HG03558 (cell line): Measurements from ENCODE around the gene UBE2D1.
"Not testable (repeated sequence)": the region's sequence is repeated elsewhere in the genome, so short reads cannot be mapped to it uniquely, and the experiment has no call there.

Source experiments
- ATAC-seq: cut with Tn5 transposase; IDR thresholded peaks from one replicate; pipeline ENCODE4 v1.9.1; 2021; ENCODE audit warnings: moderate number of reproducible peaks; ENCODE audit not compliant: unreplicated experiment; ENCODE audit errors: extremely low read depth

UBE2D1 gene

GRCh38 chr10:58372607-58373441 is 38.0 kb downstream of the UBE2D1 start:
- ATAC-seq: no peak

GRCh38 chr10:58373442-58373827 is 38.6 kb downstream of the UBE2D1 start:
- no peak for ATAC-seq

GRCh38 chr10:58382489-58382995 is 47.7 kb downstream of the UBE2D1 start:
- no peak for ATAC-seq

DNA sequence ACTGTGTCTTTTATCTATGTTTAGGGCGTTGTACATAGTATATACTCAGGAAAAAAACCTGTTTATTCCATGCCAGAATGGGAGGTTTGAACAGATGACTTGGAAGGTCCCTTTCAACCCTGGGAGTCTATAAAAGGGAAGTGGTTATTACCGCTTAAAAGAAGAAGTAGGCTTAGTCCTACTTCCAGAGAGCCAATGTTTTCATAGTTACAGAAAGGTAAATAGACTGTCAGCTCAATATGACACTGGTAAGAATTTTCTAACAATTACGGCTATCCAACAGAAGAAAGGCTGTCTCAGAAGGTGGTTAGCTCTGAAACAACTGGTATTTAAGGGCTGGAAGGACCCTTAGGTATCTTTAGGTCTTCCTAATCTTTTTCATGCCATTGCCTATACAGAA is 49.3 kb downstream of the UBE2D1 start:
- peak; percentile 75 for ATAC-seq

DNA sequence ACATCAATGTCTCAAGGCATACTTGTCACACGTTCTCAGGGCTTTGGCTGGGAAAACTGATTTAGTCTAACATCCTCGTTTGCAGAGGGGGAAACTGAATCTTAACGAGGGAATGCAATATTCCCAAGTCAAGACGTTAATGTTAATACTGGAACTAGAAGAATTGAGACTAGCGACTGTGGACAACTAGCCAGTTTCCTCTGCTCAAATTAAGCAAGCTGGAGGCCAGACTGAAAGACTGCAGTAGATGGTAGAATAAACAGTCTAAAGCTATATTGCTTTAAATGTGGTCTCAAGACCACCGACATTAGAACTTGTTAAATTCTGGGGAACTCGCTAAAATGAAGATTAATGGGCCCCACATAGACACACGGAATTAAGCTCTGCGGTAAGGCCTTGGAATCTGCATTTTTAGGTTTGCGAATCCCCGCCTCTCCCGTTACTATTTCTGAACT is 49.8 kb downstream of the UBE2D1 start:
- ATAC-seq: no peak

- ATAC-seq: peak; percentile 65
Measured at GRCh38 chr10:58384999-58385783, 50.4 kb downstream of the UBE2D1 start, which contains the start of gene TFAM. Gene TFAM (plus strand): TSS chr10:58385410. CDS start chr10:58385548, 138 bp downstream.

GRCh38 chr10:58385784-58386112 is 50.9 kb downstream of the UBE2D1 start:
- ATAC-seq: peak; percentile 2

GRCh38 chr10:58389024-58389423 is 54.2 kb downstream of the UBE2D1 start:
- no peak for ATAC-seq

DNA sequence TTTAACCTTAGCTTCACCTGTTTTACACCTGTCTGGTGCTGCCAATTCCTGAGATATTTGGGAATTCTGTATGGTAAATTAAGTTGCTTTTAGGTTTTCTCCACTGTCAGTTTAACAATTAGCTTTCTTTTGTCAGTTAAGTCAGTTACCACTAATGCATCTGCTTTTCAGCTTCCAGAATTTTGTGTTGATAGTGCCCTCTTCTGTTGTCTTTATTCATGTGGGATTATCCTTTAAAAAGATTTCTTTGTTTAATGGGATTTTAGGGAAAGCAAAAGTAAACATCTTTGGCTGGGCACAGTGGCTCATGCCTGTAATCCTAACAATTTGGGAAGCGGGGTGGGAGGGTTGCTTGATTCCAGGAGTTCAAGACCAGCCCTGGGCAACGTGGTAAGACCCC is 58.5 kb downstream of the UBE2D1 start:
- no peak for ATAC-seq

DNA sequence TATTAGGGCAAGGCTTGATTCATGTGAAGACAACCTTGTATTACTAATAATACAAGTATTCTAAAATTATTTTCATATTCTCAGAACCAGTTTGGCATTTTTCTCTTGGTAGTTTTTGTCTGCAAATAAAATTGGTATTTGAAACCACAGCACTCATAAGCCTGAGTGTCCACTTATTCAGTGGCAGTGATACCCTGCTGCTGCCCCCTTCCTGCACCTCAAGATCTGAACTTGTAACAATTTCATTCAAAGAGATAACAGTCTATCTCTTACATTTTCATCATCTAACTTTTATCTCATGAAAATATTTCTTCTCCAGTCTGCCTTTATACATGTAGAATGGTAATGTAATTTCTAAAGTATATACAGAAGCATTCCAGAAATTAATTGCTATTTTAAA is 59.7 kb downstream of the UBE2D1 start:
- ATAC-seq: no peak

GRCh38 chr10:58396057-58396456 is 61.3 kb downstream of the UBE2D1 start:
- ATAC-seq: no peak

DNA sequence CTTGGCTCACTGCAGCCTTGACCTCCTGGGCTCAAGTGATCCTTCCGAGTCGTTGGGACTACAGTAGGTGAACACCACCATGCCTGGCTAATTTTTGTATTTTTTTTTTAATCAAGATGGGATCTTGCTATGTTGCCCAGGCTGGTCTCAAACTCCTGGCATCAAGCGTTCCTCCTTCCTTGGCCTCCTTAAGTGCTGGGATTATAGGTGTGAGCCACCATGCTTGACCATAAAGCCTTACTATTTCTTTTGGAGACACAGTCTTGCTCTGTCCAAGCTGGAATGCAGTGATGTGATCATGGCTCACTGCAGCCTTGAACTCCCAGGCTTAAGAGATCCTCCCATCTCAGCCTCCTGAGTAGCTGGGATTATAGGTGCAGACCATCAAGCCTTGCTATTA is 63.0 kb downstream of the UBE2D1 start:
- ATAC-seq: no peak

DNA sequence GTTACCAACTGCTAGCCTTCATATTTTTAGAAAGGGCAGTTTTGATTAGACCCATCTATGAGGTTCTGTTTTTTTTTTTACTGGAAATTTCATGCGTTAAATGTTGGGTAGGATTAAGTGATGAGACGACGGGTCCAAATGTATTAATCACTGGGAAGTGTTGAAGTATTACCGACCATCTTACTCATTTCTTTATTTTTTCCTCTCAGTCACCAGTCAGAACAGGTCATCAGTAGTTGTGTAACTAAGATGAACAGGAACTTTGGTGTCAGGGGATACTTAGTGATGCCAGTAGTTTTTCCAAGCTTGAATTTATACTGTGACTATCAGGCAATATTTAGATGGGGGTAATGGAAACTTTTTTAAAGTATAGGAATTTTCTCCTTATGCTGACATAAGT is 64.6 kb downstream of the UBE2D1 start:
- ATAC-seq: no peak

- ATAC-seq: no peak
Measured at GRCh38 chr10:58400609-58401008, 65.8 kb downstream of the UBE2D1 start.

GRCh38 chr10:58404001-58404400 is 69.2 kb downstream of the UBE2D1 start:
- ATAC-seq: no peak

- no peak for ATAC-seq
Measured at GRCh38 chr10:58409956-58410610, 75.3 kb downstream of the UBE2D1 start.

- no peak for ATAC-seq
Measured at GRCh38 chr10:58412502-58412961, 77.7 kb downstream of the UBE2D1 start.

DNA sequence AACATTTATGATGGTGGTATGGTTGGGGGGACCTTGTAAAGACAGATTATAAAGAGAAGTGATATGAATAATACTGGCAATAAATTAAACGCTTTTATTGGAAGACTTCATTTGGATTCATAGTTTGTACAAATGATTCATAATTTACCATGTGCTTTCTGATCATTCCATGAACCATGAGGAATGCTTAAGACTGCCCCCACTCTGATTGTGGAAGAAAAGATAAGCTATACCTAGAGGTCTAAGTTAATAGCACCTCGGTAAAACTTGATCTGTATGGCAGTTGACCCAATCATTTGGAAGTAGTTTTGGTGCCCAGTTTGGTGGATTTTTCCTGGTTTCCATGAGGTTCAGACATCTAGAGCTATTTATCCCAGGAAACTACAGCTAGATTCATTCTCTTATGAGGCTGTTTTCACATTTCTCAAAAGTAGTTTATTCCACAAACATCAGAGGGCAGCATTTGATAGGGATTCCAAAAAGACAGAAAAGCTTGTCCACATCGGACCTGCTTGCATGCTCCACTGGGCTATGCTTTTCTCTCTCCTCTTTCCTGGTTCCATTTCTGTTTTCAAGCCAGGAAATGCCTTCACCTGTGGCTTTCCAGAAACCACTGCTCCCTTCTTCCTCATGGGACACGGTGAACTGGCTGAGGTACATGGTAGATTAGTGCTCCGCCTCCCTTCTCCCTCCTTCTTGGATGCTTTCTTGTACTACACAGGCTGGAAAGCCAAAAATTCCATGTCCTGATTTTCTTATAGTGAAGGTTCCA is 79.7 kb downstream of the UBE2D1 start:
- no peak for ATAC-seq

DNA sequence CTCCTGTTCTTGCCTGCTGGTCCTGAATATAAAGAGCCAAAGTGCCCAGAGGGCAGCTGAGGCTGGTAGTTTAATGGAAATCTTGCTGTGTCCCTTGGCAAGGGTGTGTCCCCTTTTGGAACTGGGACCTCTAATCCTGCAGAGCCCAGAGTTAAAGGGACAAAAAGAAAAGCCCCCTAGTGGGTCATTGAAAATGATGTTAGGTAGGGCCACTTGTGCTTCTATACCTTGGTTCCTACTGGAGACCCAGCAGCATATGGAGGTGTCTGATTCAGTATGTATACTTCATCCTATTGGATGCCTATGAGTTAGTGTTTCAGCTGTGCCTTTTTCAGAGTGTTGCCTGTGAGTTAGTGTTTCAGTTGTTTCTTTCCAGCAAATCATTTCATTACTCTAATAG is 81.0 kb downstream of the UBE2D1 start:
- ATAC-seq: no peak

DNA sequence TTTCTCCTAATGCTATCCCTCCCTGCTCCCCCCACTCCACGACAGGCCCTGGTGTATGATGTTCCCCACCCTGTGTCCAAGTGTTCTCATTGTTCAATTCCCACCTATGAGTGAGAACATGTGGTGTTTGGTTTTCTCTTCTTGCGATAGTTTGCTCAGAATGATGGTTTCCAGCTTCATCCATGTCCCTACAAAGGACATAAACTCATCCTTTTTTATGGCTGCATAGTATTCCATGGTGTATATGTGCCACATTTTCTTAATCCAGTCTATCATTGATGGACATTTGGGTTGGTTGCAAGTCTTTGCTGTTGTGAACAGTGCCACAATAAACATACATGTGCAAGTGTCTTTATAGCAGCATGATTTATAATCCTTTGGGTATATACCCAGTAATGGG is 83.1 kb downstream of the UBE2D1 start:
- not testable (repeated sequence) for ATAC-seq
